HepG2 (cell line): ENCODE results near the gene WDR93. TPM values are rescaled to one million over a fixed set of nuclear protein-coding genes. Genes with fewer than 3 reads are reported as not detected.
"Not testable (repeated sequence)": the region's sequence is repeated elsewhere in the genome, so short reads cannot be mapped to it uniquely, and the experiment has no call there.

ENCODE experiments used
- ATAC-seq: fragments of 200-7000 bp; cut with Tn5 transposase; 3 replicates; pipeline ENCODE4 v1.9.1; 2020; ENCODE audit warnings: mild to moderate bottlenecking, moderate library complexity
- BruUV-seq: library from RNA; stranded (reverse); fragments of 400-500 nt; replicated peaks from 2 replicates; lab custom pipeline; 2021; lab: Mats Ljungman, UMichigan
- CTCF ChIA-PET: fragments of 300-600 bp; formaldehyde crosslinking; extraction: SDS; loops from one replicate; lab custom pipeline; 2021; ENCODE audit warnings: low total read pairs, inconsistent platforms, low intra/inter-chr PET ratio; lab: Yijun Ruan, JAX
- POLR2A ChIA-PET: fragments of 350-600 bp; sonication (Branson Sonifier 250); formaldehyde crosslinking; loops from one replicate; lab custom pipeline; 2020; ENCODE audit warnings: antibody characterized with exemption, inconsistent platforms; lab: Yijun Ruan, JAX
- DNase-seq: peaks from one replicate; pipeline ENCODE4 v3.0.0-alpha.2; 2015; ENCODE audit warnings: low spot score
- FAIRE-seq: peaks from 3 replicates; lab custom pipeline; 2011; peaks lifted over from hg19 to GRCh38; lab: Jason Lieb, UNC
- H2AFZ ChIP-seq: one replicate; pipeline ENCODE4 v1.6.1; 2011; ENCODE audit warnings: low read length, inconsistent platforms
- H3K27ac ChIP-seq: fragments of 300-600 bp; 3 replicates; pipeline ENCODE4 v1.8.0; 2011; ENCODE audit warnings: mixed run types, mild to moderate bottlenecking, mixed read lengths, low read length, inconsistent platforms; ENCODE audit not compliant: insufficient read depth; ENCODE audit errors: extremely low read length
- H3K27me3 ChIP-seq, 2 experiments: fragments of 200-600 bp in 1 of 2; 2 replicates in 1 of 2; 3 replicates in 1 of 2; pipeline versions ENCODE4 v1.6.0 to v1.8.0; 2011; ENCODE audit warnings: low read length in 2 of 2, mild to moderate bottlenecking in 2 of 2, moderate library complexity in 2 of 2, inconsistent platforms in 1 of 2; ENCODE audit not compliant: insufficient read depth in 2 of 2, control insufficient read depth in 1 of 2
- H3K36me3 ChIP-seq, 2 experiments: fragments of 200-600 bp in 1 of 2; replicated peaks in 1 of 2; 2 replicates in 1 of 2; 3 replicates in 1 of 2; pipeline versions ENCODE4 v1.5.1 to v1.8.0; 2011; ENCODE audit warnings: low read length in 2 of 2, inconsistent platforms in 1 of 2; ENCODE audit not compliant: insufficient read depth in 2 of 2, control insufficient read depth in 1 of 2
- H3K4me1 ChIP-seq: 2 replicates; pipeline ENCODE4 v1.5.1; 2012; ENCODE audit warnings: low read length, inconsistent platforms; ENCODE audit not compliant: insufficient read depth
- H3K4me2 ChIP-seq: 2 replicates; pipeline ENCODE4 v1.6.0; 2011; ENCODE audit warnings: low read depth, low read length, inconsistent platforms
- H3K4me3 ChIP-seq, 3 experiments: fragments of 200-600 bp in 1 of 3; sonication (generic), shearing (Covaris generic) in 1 of 3; replicated peaks in 1 of 3; 2 replicates each; pipeline ENCODE4 v1.5.1; 2011 to 2016; ENCODE audit warnings: low read length in 3 of 3, inconsistent platforms in 2 of 3, low read depth in 2 of 3, mild to moderate bottlenecking in 2 of 3, control low read depth in 1 of 3, mixed read lengths in 1 of 3; ENCODE audit not compliant: insufficient read depth in 1 of 3
- H3K79me2 ChIP-seq: one replicate; pipeline ENCODE4 v1.6.1; 2011; ENCODE audit warnings: low read length, inconsistent platforms; ENCODE audit not compliant: insufficient read depth
- H3K9ac ChIP-seq: 2 replicates; pipeline ENCODE4 v1.6.0; 2011; ENCODE audit warnings: mild to moderate bottlenecking, low read depth, low read length, inconsistent platforms; ENCODE audit not compliant: insufficient read depth
- H3K9me3 ChIP-seq: 2 replicates; pipeline ENCODE4 v1.5.1; 2012; ENCODE audit warnings: mild to moderate bottlenecking, low read length
- H4K20me1 ChIP-seq: 2 replicates; pipeline ENCODE4 v1.6.0; 2011; ENCODE audit warnings: inconsistent platforms, mild to moderate bottlenecking, low read length, moderate library complexity; ENCODE audit not compliant: insufficient read depth
- HNF4A ChIP-seq: sonication (generic); formaldehyde crosslinking; IDR thresholded peaks from 2 replicates; pipeline ENCODE4 v1.4.0; 2020; ENCODE audit warnings: missing genetic modification reagents
- HNRNPL ChIP-seq: fragments of 200-400 bp; formaldehyde crosslinking; IDR thresholded peaks from 2 replicates; pipeline ENCODE4 v1.6.1; 2017; ENCODE audit warnings: mild to moderate bottlenecking, low read depth, low read length
- ZNF331 ChIP-seq: sonication (generic); formaldehyde crosslinking; IDR thresholded peaks from 2 replicates; pipeline ENCODE4 v1.4.0; 2020; ENCODE audit warnings: missing genetic modification reagents
- ZNF644 ChIP-seq: IDR thresholded peaks from 2 replicates; pipeline ENCODE4 v1.6.1; 2016; ENCODE audit warnings: low read depth
- ZSCAN31 ChIP-seq: sonication (generic); formaldehyde crosslinking; IDR thresholded peaks from 2 replicates; pipeline ENCODE4 v1.5.0; 2020; ENCODE audit warnings: low read depth, mild to moderate bottlenecking, missing genetic modification reagents
- WGBS: methylation state at CpG from one replicate; pipeline ENCODE4 v1.1.6; 2017; ENCODE audit warnings: low lambda C conversion rate; 5-methylcytosine and 5-hydroxymethylcytosine counted together
- in situ Hi-C: cut with HindIII; loops from 2 replicates; pipeline ENCODE4 v1.10.0; 2017; ENCODE audit warnings: low pct_unique_long_range_greater_than_20kb; ENCODE audit not compliant: extremely low pct_ligation_motif_present
- intact Hi-C: fragments of 100-400 bp; cut with micrococcal nuclease; formaldehyde crosslinking; loops from one replicate; pipeline ENCODE4 v1.10.0; 2022; ENCODE audit not compliant: unreplicated experiment
- polyA plus RNA-seq, 8 experiments: library from polyadenylated mRNA; depleted of rRNA in 3 of 8; stranded (reverse) in 7 of 8; unstranded in 1 of 8; fragments of >200 nt; fragmentation: Illumina TruSeq in 4 of 8; extraction: Trizol in 4 of 8; gene quantifications; 2 replicates each; pipeline versions ENCODE4 v1.2.1 to v1.2.3, GENCODE V29; 2011 to 2016; ENCODE audit warnings: low read depth in 4 of 8, missing spikeins in 1 of 8, mixed read lengths in 1 of 8; ENCODE audit not compliant: insufficient read depth in 1 of 8
- total RNA-seq, 5 experiments: library from RNA; depleted of rRNA; stranded (reverse); fragments of >200 nt; fragmentation: Illumina TruSeq; extraction: Trizol; gene quantifications; 2 replicates each; pipeline ENCODE4 v1.2.3, GENCODE V29; 2016; ENCODE audit warnings: low read depth in 1 of 5
- TF ChIP-seq, protein P1 (sequence below): sonication (generic); formaldehyde crosslinking; IDR thresholded peaks from 2 replicates; pipeline ENCODE4 v1.4.0; 2020; ENCODE audit warnings: low read depth, missing genetic modification reagents
- TF ChIP-seq, protein P2 (sequence below): IDR thresholded peaks from 2 replicates; pipeline ENCODE4 v1.6.1; 2012; ENCODE audit warnings: inconsistent platforms

WDR93 gene
- total and polyA plus RNA-seq, 2 of the 13 experiments (the other 11 are each of a cell fraction or from before 2014, with no cell fraction given): 0.07 TPM; not detected in 1

DNA sequence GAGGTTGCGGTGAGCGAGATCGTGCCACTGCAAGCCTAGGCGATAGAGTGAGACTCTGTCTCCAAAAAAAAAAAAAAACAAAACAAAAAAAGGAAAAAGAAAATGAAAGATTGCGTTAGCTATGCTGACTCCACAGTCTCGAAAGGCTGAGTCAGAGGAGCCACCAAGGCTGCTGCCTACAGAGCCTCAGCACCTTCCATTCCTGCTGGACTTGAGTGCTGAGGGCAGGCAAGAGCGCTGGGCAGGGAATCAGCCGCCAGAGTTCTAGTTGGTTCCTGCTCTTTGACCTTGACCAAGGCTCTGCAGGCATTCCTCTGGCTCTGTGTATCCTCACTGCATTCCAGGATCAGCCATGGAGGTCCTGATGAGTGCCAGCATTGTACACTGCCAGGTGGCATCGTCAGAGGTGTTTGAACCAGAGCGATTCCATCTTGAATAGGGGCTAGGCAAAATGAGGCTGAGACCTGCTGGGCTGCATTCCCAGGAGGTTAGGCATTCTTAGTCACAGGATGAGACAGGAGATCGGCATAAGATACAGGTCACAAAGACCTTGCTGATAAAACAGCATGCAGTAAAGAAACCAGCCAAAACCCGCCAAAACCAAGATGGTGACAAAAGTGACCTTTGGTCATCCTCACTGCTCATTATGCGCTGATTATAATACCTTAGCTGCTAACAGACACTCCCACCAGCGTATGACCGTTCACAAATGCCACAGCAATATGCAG, 91.4 kb downstream of the WDR93 start (continued):
- TF ChIP-seq, protein P1, sequence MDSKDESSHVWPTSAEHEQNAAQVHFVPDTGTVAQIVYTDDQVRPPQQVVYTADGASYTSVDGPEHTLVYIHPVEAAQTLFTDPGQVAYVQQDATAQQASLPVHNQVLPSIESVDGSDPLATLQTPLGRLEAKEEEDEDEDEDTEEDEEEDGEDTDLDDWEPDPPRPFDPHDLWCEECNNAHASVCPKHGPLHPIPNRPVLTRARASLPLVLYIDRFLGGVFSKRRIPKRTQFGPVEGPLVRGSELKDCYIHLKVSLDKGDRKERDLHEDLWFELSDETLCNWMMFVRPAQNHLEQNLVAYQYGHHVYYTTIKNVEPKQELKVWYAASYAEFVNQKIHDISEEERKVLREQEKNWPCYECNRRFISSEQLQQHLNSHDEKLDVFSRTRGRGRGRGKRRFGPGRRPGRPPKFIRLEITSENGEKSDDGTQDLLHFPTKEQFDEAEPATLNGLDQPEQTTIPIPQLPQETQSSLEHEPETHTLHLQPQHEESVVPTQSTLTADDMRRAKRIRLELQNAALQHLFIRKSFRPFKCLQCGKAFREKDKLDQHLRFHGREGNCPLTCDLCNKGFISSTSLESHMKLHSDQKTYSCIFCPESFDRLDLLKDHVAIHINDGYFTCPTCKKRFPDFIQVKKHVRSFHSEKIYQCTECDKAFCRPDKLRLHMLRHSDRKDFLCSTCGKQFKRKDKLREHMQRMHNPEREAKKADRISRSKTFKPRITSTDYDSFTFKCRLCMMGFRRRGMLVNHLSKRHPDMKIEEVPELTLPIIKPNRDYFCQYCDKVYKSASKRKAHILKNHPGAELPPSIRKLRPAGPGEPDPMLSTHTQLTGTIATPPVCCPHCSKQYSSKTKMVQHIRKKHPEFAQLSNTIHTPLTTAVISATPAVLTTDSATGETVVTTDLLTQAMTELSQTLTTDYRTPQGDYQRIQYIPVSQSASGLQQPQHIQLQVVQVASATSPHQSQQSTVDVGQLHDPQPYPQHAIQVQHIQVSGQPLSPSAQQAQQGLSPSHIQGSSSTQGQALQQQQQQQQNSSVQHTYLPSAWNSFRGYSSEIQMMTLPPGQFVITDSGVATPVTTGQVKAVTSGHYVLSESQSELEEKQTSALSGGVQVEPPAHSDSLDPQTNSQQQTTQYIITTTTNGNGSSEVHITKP: 0 out of 2 replicates have a peak, but pooled peaks have one; percentile 35
- 0 out of 2 replicates have a peak, but pooled peaks have one; percentile 56 for TF ChIP-seq HNRNPL
- peak; percentile 46; the same call in 1 of the 2 replicates for TF ChIP-seq ZSCAN31 (CRISPR knock-in tag)
- TF ChIP-seq ZNF644: 0 out of 2 replicates have a peak, but pooled peaks have one; percentile 14
- peak; percentile 61; the same call in 1 of the 2 replicates for TF ChIP-seq ZNF331 (CRISPR knock-in tag)
- peak; percentile 67 for TF ChIP-seq HNF4A (CRISPR knock-in tag)
- TF ChIP-seq, protein P2, sequence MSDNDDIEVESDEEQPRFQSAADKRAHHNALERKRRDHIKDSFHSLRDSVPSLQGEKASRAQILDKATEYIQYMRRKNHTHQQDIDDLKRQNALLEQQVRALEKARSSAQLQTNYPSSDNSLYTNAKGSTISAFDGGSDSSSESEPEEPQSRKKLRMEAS: peak; percentile 42; the same call in 1 of the 2 replicates

DNA sequence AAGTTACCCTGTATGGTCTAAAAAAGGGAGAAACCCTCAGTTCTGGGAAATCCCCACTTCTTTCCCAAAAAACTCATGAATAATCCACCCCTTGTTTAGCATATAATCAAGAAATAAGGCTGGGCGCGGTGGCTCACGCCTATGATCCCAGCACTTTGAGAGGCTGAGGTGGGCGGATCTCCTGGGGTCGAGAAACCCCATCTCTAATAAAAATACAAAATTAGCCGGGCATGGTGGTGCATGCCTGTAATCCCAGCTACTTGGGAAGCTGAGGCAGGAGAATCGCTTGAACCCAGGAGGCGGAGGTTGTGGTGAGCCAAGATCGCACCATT, 92.0 kb downstream of the WDR93 start:
- not testable (repeated sequence) for H3K27ac ChIP-seq, BruUV-seq
- WGBS: 96% methylated on average over 9 of the region's 9 CpGs

More for the DNA sequence above, 92.0 kb downstream of the WDR93 start:
- H3K4me2 ChIP-seq, CTCF ChIA-PET, intact Hi-C loops, ATAC-seq, H3K4me3 ChIP-seq, H3K79me2 ChIP-seq, in situ Hi-C loops, H4K20me1 ChIP-seq, H3K9me3 ChIP-seq, H2AFZ ChIP-seq, FAIRE-seq, H3K9ac ChIP-seq, DNase-seq, H3K27me3 ChIP-seq: not testable (repeated sequence)
- Histone ChIP-seq H3K36me3 (peaks cover 3 to 21% of the 10 kb centered on the region in 2 experiments; a peak in 4 of 5 replicates), H3K4me1 (peaks cover 73% of the 10 kb centered on the region)
- POLR2A ChIA-PET: interaction anchor here (1.5 kb wide), 1 partner anchor 32 kb away, joined by 5 read pairs; the partner anchor contains the start of gene ANPEP
